PC-9 (cell line): ENCODE data around the gene NPHP4.

Experiments
- EZH2 ChIP-seq: fragments of 200-600 bp; sonication (generic); IDR thresholded peaks from 2 replicates; pipeline ENCODE4 v1.8.0; 2017; ENCODE audit warnings: antibody characterized with exemption, low read depth
- TF ChIP-seq, protein P1 (sequence below): fragments of 200-600 bp; sonication (generic); conservative IDR thresholded peaks from 2 replicates; pipeline ENCODE4 v1.6.1; 2017; ENCODE audit warnings: mixed run types, antibody characterized with exemption, mild to moderate bottlenecking, moderate library complexity

DNA sequence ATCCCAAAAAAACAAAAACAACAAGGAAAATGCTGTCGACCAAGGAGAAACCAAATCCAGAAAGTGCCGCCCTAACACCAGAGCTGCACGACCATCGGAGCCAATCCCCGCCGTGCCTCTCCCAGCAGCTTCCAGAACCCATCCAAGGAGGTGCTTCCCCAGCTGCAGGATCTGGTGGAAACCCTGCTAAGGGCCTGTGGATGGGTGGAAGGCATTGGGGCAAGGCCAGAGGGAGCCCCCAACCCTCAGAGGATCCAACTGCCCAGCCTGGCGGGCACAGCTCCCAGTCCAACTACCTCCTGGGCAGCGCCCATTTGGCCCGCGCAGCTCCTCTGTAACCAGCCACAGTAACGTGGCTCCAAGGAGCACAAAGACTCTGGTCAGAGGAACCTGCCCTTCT, 81.6 kb downstream of the NPHP4 start:
- TF ChIP-seq, protein P1, sequence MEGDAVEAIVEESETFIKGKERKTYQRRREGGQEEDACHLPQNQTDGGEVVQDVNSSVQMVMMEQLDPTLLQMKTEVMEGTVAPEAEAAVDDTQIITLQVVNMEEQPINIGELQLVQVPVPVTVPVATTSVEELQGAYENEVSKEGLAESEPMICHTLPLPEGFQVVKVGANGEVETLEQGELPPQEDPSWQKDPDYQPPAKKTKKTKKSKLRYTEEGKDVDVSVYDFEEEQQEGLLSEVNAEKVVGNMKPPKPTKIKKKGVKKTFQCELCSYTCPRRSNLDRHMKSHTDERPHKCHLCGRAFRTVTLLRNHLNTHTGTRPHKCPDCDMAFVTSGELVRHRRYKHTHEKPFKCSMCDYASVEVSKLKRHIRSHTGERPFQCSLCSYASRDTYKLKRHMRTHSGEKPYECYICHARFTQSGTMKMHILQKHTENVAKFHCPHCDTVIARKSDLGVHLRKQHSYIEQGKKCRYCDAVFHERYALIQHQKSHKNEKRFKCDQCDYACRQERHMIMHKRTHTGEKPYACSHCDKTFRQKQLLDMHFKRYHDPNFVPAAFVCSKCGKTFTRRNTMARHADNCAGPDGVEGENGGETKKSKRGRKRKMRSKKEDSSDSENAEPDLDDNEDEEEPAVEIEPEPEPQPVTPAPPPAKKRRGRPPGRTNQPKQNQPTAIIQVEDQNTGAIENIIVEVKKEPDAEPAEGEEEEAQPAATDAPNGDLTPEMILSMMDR = no peak
- no peak for TF ChIP-seq EZH2
